ENCODE results near the gene DTNB.

DNA sequence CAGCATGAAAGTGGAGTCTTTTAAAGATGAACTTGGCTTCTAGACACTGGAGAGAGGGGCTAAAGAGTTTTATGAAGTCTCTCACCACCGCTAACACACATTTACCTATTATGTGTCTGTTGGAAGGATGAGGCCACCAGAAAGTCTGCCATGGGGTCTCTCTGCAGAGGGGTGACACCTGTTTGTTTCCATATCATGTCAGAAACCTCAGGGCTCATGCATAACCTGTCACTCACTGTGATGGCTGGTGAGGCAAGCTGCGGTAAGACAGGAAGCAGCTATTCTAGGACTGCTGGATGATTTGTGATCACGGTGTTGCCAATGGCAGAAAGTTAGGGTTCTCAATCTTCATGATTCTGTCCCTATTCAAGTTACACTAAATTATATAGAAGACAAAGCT lies 270.9 kb downstream of the DTNB start:
- peak; percentile 25 for TF ChIP-seq EP300 (conservative IDR thresholded peaks at IDR 0.05; ENCODE audit: poor library complexity, severe bottlenecking)
- TF ChIP-seq, protein P1, sequence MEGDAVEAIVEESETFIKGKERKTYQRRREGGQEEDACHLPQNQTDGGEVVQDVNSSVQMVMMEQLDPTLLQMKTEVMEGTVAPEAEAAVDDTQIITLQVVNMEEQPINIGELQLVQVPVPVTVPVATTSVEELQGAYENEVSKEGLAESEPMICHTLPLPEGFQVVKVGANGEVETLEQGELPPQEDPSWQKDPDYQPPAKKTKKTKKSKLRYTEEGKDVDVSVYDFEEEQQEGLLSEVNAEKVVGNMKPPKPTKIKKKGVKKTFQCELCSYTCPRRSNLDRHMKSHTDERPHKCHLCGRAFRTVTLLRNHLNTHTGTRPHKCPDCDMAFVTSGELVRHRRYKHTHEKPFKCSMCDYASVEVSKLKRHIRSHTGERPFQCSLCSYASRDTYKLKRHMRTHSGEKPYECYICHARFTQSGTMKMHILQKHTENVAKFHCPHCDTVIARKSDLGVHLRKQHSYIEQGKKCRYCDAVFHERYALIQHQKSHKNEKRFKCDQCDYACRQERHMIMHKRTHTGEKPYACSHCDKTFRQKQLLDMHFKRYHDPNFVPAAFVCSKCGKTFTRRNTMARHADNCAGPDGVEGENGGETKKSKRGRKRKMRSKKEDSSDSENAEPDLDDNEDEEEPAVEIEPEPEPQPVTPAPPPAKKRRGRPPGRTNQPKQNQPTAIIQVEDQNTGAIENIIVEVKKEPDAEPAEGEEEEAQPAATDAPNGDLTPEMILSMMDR (IDR thresholded peaks at IDR 0.05; ENCODE audit: poor library complexity, severe bottlenecking), result no peak
- TF ChIP-seq RAD21 (conservative IDR thresholded peaks at IDR 0.05), result no peak
- no peak for TF ChIP-seq TAF1 (IDR thresholded peaks at IDR 0.05; ENCODE audit: low read depth)
- TF ChIP-seq, protein P2, sequence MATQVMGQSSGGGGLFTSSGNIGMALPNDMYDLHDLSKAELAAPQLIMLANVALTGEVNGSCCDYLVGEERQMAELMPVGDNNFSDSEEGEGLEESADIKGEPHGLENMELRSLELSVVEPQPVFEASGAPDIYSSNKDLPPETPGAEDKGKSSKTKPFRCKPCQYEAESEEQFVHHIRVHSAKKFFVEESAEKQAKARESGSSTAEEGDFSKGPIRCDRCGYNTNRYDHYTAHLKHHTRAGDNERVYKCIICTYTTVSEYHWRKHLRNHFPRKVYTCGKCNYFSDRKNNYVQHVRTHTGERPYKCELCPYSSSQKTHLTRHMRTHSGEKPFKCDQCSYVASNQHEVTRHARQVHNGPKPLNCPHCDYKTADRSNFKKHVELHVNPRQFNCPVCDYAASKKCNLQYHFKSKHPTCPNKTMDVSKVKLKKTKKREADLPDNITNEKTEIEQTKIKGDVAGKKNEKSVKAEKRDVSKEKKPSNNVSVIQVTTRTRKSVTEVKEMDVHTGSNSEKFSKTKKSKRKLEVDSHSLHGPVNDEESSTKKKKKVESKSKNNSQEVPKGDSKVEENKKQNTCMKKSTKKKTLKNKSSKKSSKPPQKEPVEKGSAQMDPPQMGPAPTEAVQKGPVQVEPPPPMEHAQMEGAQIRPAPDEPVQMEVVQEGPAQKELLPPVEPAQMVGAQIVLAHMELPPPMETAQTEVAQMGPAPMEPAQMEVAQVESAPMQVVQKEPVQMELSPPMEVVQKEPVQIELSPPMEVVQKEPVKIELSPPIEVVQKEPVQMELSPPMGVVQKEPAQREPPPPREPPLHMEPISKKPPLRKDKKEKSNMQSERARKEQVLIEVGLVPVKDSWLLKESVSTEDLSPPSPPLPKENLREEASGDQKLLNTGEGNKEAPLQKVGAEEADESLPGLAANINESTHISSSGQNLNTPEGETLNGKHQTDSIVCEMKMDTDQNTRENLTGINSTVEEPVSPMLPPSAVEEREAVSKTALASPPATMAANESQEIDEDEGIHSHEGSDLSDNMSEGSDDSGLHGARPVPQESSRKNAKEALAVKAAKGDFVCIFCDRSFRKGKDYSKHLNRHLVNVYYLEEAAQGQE (IDR thresholded peaks at IDR 0.05; ENCODE audit: borderline replicate concordance), result no peak
- peak; percentile 27 for TF ChIP-seq POLR2AphosphoS5 (IDR thresholded peaks at IDR 0.05)
- TF ChIP-seq EZH2 (IDR thresholded peaks at IDR 0.05; ENCODE audit: borderline replicate concordance, insufficient read depth, low read length, poor library complexity, severe bottlenecking), result no peak
- no peak for TF ChIP-seq MXI1 (conservative IDR thresholded peaks at IDR 0.05; ENCODE audit: poor library complexity, severe bottlenecking)
- no peak for TF ChIP-seq SMC3 (conservative IDR thresholded peaks at IDR 0.05; ENCODE audit: poor library complexity)
